HG03045 (cell line): Measurements from ENCODE around the gene EXOC2.

Source experiments
- ATAC-seq: cut with Tn5 transposase; IDR thresholded peaks from one replicate; pipeline ENCODE4 v1.9.1; 2021; ENCODE audit warnings: mild to moderate bottlenecking, moderate library complexity; ENCODE audit not compliant: unreplicated experiment

EXOC2 gene

GRCh38 chr6:692858-693722 is at the start of gene EXOC2:
TSS of gene EXOC2 (minus strand) at chr6:693139. CDS start at chr6:637818, 55,321 bp downstream.
- peak; percentile 89 for ATAC-seq

GRCh38 chr6:741410-742339 is 48.7 kb upstream of the EXOC2 start:
- ATAC-seq = no peak

- no peak for ATAC-seq
Measured at GRCh38 chr6:736657-737446, 43.9 kb upstream of the EXOC2 start.

GRCh38 chr6:733431-734219 is 40.7 kb upstream of the EXOC2 start:
- ATAC-seq = no peak

GRCh38 chr6:731924-732323 is 39.0 kb upstream of the EXOC2 start:
- ATAC-seq = no peak

GRCh38 chr6:729606-730320 is 36.8 kb upstream of the EXOC2 start:
- ATAC-seq = no peak

GRCh38 chr6:727856-728255 is 34.9 kb upstream of the EXOC2 start:
- ATAC-seq = no peak

GRCh38 chr6:723540-723939 is 30.6 kb upstream of the EXOC2 start:
- no peak for ATAC-seq

- ATAC-seq = no peak
Measured at GRCh38 chr6:722608-723007, 29.7 kb upstream of the EXOC2 start.

GRCh38 chr6:722077-722524 is 29.2 kb upstream of the EXOC2 start:
- no peak for ATAC-seq

GRCh38 chr6:718345-718744 is 25.4 kb upstream of the EXOC2 start:
- ATAC-seq = no peak

- no peak for ATAC-seq
Measured at GRCh38 chr6:717135-717534, 24.2 kb upstream of the EXOC2 start.

GRCh38 chr6:715709-716491 is 23.0 kb upstream of the EXOC2 start:
- ATAC-seq = no peak

GRCh38 chr6:714100-714499 is 21.2 kb upstream of the EXOC2 start:
- ATAC-seq = no peak

GRCh38 chr6:713351-713750 is 20.4 kb upstream of the EXOC2 start:
- no peak for ATAC-seq

- ATAC-seq = no peak
Measured at GRCh38 chr6:712805-713204, 19.9 kb upstream of the EXOC2 start.

GRCh38 chr6:711925-712324 is 19.0 kb upstream of the EXOC2 start:
- ATAC-seq = no peak
